Mesenchymal stem cell (in vitro differentiated cells and primary cell): ENCODE data around the gene EFCAB14.
"Not testable (repeated sequence)": the region's sequence is repeated elsewhere in the genome, so short reads cannot be mapped to it uniquely, and the experiment has no call there.

Experiments used
- DNase-seq: peaks from one replicate; pipeline ENCODE4 v3.0.0-alpha.2; 2013
- H2AFZ ChIP-seq: one replicate; pipeline ENCODE4 v1.6.1; 2013; ENCODE audit warnings: low read depth, mild to moderate bottlenecking, control low read depth, inconsistent platforms, low read length, moderate library complexity
- H2AK5ac ChIP-seq: 2 replicates; pipeline ENCODE4 v1.6.1; 2013; ENCODE audit warnings: low read length, moderate library complexity, mild to moderate bottlenecking, inconsistent platforms; ENCODE audit not compliant: severe bottlenecking
- H2BK120ac ChIP-seq: one replicate; pipeline ENCODE4 v1.6.1; 2013; ENCODE audit warnings: low read depth, mild to moderate bottlenecking, inconsistent platforms, low read length, moderate library complexity
- H2BK12ac ChIP-seq, 2 experiments: one replicate each; pipeline ENCODE4 v1.6.1; 2013; ENCODE audit warnings: inconsistent platforms in 2 of 2, low read length in 2 of 2, mild to moderate bottlenecking in 2 of 2, moderate library complexity in 2 of 2, control low read depth in 1 of 2
- H2BK15ac ChIP-seq: one replicate; pipeline ENCODE4 v1.6.1; 2013; ENCODE audit warnings: mild to moderate bottlenecking, low read depth, inconsistent platforms; ENCODE audit not compliant: poor library complexity, severe bottlenecking
- H2BK5ac ChIP-seq: 2 replicates; pipeline ENCODE4 v1.6.1; 2013; ENCODE audit warnings: low read depth, mild to moderate bottlenecking, low read length, control low read depth, inconsistent platforms; ENCODE audit not compliant: poor library complexity, severe bottlenecking
- H3K14ac ChIP-seq, 2 experiments: one replicate each; pipeline ENCODE4 v1.6.1; 2013; ENCODE audit warnings: inconsistent platforms in 2 of 2, low read length in 2 of 2, control low read depth in 1 of 2, mild to moderate bottlenecking in 1 of 2, moderate library complexity in 1 of 2
- H3K18ac ChIP-seq, 2 experiments: one replicate each; pipeline ENCODE4 v1.6.1; 2013; ENCODE audit warnings: inconsistent platforms in 2 of 2, low read length in 2 of 2, control low read depth in 1 of 2, low read depth in 1 of 2, mild to moderate bottlenecking in 1 of 2
- H3K23ac ChIP-seq, 2 experiments: one replicate each; pipeline ENCODE4 v1.6.1; 2013; ENCODE audit warnings: inconsistent platforms in 2 of 2, low read length in 2 of 2, mild to moderate bottlenecking in 2 of 2, moderate library complexity in 2 of 2, control low read depth in 1 of 2
- H3K27ac ChIP-seq: 2 replicates; pipeline ENCODE4 v1.5.1; 2013; ENCODE audit warnings: mild to moderate bottlenecking, moderate library complexity, low read length, control low read depth, inconsistent platforms; ENCODE audit not compliant: poor library complexity, severe bottlenecking
- H3K27me3 ChIP-seq, 2 experiments: 2 replicates each; pipeline versions ENCODE4 v1.6.1 to v1.7.0; 2013; ENCODE audit warnings: low read length in 2 of 2, mild to moderate bottlenecking in 2 of 2, moderate library complexity in 2 of 2, control low read depth in 1 of 2, inconsistent platforms in 1 of 2; ENCODE audit not compliant: control insufficient read depth in 1 of 2, insufficient read depth in 1 of 2
- H3K36me3 ChIP-seq, 2 experiments: 2 replicates each; pipeline versions ENCODE4 v1.6.1 to v1.7.0; 2013; ENCODE audit warnings: low read length in 2 of 2, control low read depth in 1 of 2, inconsistent platforms in 1 of 2, low read depth in 1 of 2, mild to moderate bottlenecking in 1 of 2; ENCODE audit not compliant: insufficient read depth in 2 of 2, control insufficient read depth in 1 of 2
- H3K4ac ChIP-seq, 2 experiments: one replicate each; pipeline ENCODE4 v1.6.1; 2013; ENCODE audit warnings: inconsistent platforms in 2 of 2, low read length in 2 of 2, mild to moderate bottlenecking in 2 of 2, moderate library complexity in 2 of 2, control low read depth in 1 of 2, low read depth in 1 of 2
- H3K4me1 ChIP-seq: 2 replicates; pipeline ENCODE4 v1.6.1; 2013; ENCODE audit warnings: low read depth, low read length, control low read depth; ENCODE audit not compliant: control insufficient read depth, insufficient read depth
- H3K4me2 ChIP-seq: 2 replicates; pipeline ENCODE4 v1.6.1; 2013; ENCODE audit warnings: low read length, mild to moderate bottlenecking, inconsistent platforms; ENCODE audit not compliant: poor library complexity, severe bottlenecking
- H3K4me3 ChIP-seq, 2 experiments: 2 replicates each; pipeline versions ENCODE4 v1.5.1 to v1.7.0; 2013; ENCODE audit warnings: low read length in 2 of 2, mild to moderate bottlenecking in 2 of 2, control low read depth in 1 of 2, low read depth in 1 of 2; ENCODE audit not compliant: insufficient read depth in 1 of 2
- H3K79me1 ChIP-seq: replicated peaks from 2 replicates; pipeline ENCODE4 v1.6.1; 2013; ENCODE audit warnings: mild to moderate bottlenecking, control low read depth, low read length, inconsistent platforms; ENCODE audit not compliant: poor library complexity, severe bottlenecking
- H3K9ac ChIP-seq: 2 replicates; pipeline ENCODE4 v1.7.0; 2013; ENCODE audit warnings: mild to moderate bottlenecking, low read length, moderate library complexity
- H3K9me3 ChIP-seq: 2 replicates; pipeline ENCODE4 v1.7.0; 2013; ENCODE audit warnings: mild to moderate bottlenecking, low read length; ENCODE audit not compliant: control insufficient read depth
- H4K8ac ChIP-seq: one replicate; pipeline ENCODE4 v1.6.1; 2013; ENCODE audit warnings: inconsistent platforms, mild to moderate bottlenecking, low read length, moderate library complexity
- H4K91ac ChIP-seq: one replicate; pipeline ENCODE4 v1.6.1; 2013; ENCODE audit warnings: mild to moderate bottlenecking, low read length, inconsistent platforms
- WGBS: methylation state at CpG from one replicate; pipeline ENCODE4 v1.1.7; 2013; ENCODE audit warnings: mixed read lengths; 5-methylcytosine and 5-hydroxymethylcytosine counted together

The EFCAB14 gene

DNA sequence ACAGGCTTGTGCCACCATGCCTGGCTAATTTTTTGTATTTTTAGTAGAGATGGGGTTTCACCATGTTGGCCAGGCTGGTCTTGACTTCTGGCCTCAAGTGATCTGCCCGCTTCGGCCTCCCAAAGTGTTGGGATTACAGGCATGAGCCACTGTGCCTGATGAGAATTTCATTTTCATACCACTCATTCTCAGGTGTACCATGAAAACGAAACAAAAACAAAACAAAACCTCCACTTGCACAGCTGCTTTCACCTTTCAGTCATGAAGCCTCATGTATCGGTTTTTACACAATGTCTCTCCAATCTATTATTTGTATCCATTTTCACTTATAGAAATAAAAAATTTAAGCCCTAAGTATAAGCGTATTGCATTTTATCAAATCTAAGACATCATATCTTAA, 58.8 kb downstream of the EFCAB14 start:
- not testable (repeated sequence) for H3K4ac ChIP-seq, H2BK12ac ChIP-seq, H2AK5ac ChIP-seq, H3K18ac ChIP-seq, H2BK15ac ChIP-seq, DNase-seq, H4K91ac ChIP-seq, H3K4me2 ChIP-seq, H2AFZ ChIP-seq, H3K27ac ChIP-seq, H3K23ac ChIP-seq, H2BK5ac ChIP-seq, H3K9me3 ChIP-seq, H3K4me1 ChIP-seq, H3K9ac ChIP-seq, H4K8ac ChIP-seq, H2BK120ac ChIP-seq, H3K79me1 ChIP-seq, H3K14ac ChIP-seq, H3K4me3 ChIP-seq, H3K27me3 ChIP-seq
- WGBS: 98% methylated on average over 4 of the region's 5 CpGs
- peaks cover 0 to 59% of the 10 kb centered on the region in 2 experiments for H3K36me3 ChIP-seq

DNA sequence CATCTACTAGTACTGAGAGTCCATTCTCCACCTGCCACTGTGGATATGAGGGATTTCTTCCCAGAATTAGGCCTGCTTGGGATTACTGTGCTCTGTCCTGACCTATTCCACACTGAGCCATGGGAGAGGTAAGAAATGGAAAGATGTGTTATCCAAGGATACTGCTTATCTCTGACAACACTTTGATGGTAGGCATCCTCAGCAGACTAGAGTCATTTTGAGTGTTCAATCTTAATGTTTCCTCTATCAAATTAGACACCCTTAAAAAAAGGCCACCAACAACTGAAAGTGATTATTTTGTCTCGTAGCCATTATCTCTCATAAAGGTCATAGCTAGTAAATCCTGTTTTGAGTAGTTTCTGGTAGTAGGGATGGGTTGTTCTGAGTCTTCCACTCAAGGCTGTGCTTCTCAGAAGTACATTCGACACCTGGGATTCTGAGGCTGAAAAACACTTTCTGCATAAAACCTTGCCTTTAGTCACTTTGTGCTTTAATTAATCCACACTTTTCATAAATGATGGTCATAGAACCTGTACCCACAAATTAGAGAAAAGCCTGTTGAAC, 59.5 kb downstream of the EFCAB14 start:
- Histone ChIP-seq H2BK12ac (no peak overlapping the region), H3K4me3 (no peak overlapping the region), H3K4ac (no peak overlapping the region), H2BK120ac (no peak overlapping the region), H3K9ac (no peak overlapping the region), H2BK5ac (no peak overlapping the region), H3K36me3 (peaks cover 0 to 57% of the 10 kb centered on the region in 2 experiments), H3K27ac (no peak overlapping the region), H4K91ac (no peak overlapping the region), H3K4me1 (no peaks in the 10 kb centered on the region), H3K23ac (no peak overlapping the region), H2AFZ (no peak overlapping the region), H3K27me3 (no peaks in the 10 kb centered on the region), H3K14ac (no peak overlapping the region), H3K18ac (no peak overlapping the region), H3K4me2 (no peak overlapping the region), H4K8ac (no peak overlapping the region), H3K9me3 (no peaks in the 10 kb centered on the region), H2BK15ac (no peak overlapping the region), H2AK5ac (no peak overlapping the region), H3K79me1 (peaks cover 2% of the 10 kb centered on the region)
- no peak for DNase-seq
- 100% methylated on average over 2 of the region's 2 CpGs for WGBS

DNA sequence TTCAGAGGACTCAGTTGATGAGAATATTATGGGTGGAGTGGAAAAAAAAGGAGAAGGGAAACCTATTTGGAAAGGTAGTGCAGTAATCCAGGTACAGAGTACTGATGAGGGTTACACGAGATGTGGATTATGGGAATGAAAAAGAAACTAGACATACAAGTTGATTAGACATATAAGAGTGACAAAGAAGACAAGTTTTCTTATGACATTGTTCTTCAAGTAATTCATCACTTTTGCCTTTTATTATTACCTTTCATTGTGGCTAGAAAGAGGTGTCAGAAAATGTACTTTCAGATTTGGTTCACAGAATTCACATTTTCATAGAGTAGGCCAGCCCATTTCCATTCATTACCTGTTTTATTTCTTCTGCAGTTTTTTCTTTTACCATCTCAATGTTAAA, 61.1 kb downstream of the EFCAB14 start:
- no peaks in the 10 kb centered on the region for H3K9me3 ChIP-seq
- no peak overlapping the region for H3K14ac ChIP-seq
- H3K4ac ChIP-seq: no peak overlapping the region
- H2BK12ac ChIP-seq: no peak overlapping the region
- H2AFZ ChIP-seq: no peak overlapping the region
- H3K36me3 ChIP-seq: peaks cover 0 to 47% of the 10 kb centered on the region in 2 experiments
- H3K27me3 ChIP-seq: no peaks in the 10 kb centered on the region
- no peak overlapping the region for H2BK120ac ChIP-seq
- no peak overlapping the region for H3K18ac ChIP-seq
- H3K23ac ChIP-seq: no peak overlapping the region
- no peak overlapping the region for H4K8ac ChIP-seq
- no peak overlapping the region for H2BK5ac ChIP-seq
- H3K79me1 ChIP-seq: peaks cover 2% of the 10 kb centered on the region
- no peak overlapping the region for H2BK15ac ChIP-seq
- no peak for DNase-seq
- no peaks in the 10 kb centered on the region for H3K4me1 ChIP-seq
- no peak overlapping the region for H3K9ac ChIP-seq
- no peak overlapping the region for H3K4me2 ChIP-seq
- WGBS: no CpG with 5 or more reads among the region's 1 CpG
- no peak overlapping the region for H2AK5ac ChIP-seq
- no peak overlapping the region for H3K4me3 ChIP-seq
- H3K27ac ChIP-seq: no peak overlapping the region
- H4K91ac ChIP-seq: no peak overlapping the region

DNA sequence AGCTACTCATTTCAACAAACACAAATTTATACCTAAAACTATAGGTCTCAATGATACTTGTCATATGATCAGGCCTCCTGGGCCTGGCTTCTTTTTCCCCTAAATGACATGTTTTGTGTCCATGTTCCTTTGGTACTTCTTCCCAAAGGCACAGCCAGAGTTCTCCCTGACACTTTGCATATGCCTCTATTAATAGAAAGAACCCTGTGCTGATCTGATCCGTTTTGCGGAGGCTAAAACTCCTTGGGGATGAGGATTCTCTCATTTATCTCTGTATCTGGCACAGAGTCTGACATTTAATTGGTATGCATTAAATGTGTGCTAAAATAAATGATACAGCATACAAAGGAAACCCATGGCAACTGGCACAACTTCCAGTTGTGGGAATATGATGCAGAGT, 62.3 kb downstream of the EFCAB14 start:
- H3K14ac ChIP-seq: no peak overlapping the region
- peaks cover 0 to 57% of the 10 kb centered on the region in 2 experiments for H3K36me3 ChIP-seq

More for the DNA sequence above, 62.3 kb downstream of the EFCAB14 start:
- Histone ChIP-seq H3K79me1 (peaks cover 2% of the 10 kb centered on the region), H2BK15ac (no peak overlapping the region), H4K8ac (no peak overlapping the region), H3K9ac (no peak overlapping the region), H3K9me3 (no peaks in the 10 kb centered on the region), H3K4me3 (no peak overlapping the region), H3K4me2 (no peak overlapping the region), H3K4me1 (no peaks in the 10 kb centered on the region), H2BK120ac (no peak overlapping the region), H3K23ac (no peak overlapping the region), H2AK5ac (no peak overlapping the region), H2AFZ (no peak overlapping the region), H2BK12ac (no peak overlapping the region), H3K4ac (no peak overlapping the region), H3K27ac (no peak overlapping the region), H3K18ac (no peak overlapping the region), H3K27me3 (no peaks in the 10 kb centered on the region), H4K91ac (no peak overlapping the region), H2BK5ac (no peak overlapping the region)
- WGBS: 92% methylated on average over 2 of the region's 2 CpGs
- DNase-seq: no peak
